GM12864 (cell line): Measurements from ENCODE around the gene TEX29.

Experiments used
- DNase-seq: peaks from one replicate; pipeline ENCODE4 v3.0.0-alpha.2; 2011; ENCODE audit warnings: low read depth
- H3K4me3 ChIP-seq: 2 replicates; pipeline ENCODE4 v1.5.1; 2011; ENCODE audit warnings: mild to moderate bottlenecking, low read depth, low read length, control low read depth
- CTCF ChIP-seq: IDR thresholded peaks from 2 replicates; pipeline ENCODE4 v1.5.1; 2011; ENCODE audit warnings: low read depth, mild to moderate bottlenecking, moderate library complexity, low read length, control low read depth, inconsistent platforms; ENCODE audit errors: missing control alignments

TEX29 gene

GRCh38 chr13:111319521-111319920 is 921 bp upstream of the TEX29 start:
- TF ChIP-seq CTCF, result no peak
- H3K4me3 ChIP-seq, result no peak overlapping the region
- no peak for DNase-seq

- TF ChIP-seq CTCF, result no peak
- DNase-seq, result no peak
- H3K4me3 ChIP-seq, result no peak overlapping the region
Measured at GRCh38 chr13:111322001-111322915, 1.8 kb downstream of the TEX29 start.

GRCh38 chr13:111322916-111323331 is 2.5 kb downstream of the TEX29 start:
- no peak for DNase-seq
- no peak overlapping the region for H3K4me3 ChIP-seq
- no peak for TF ChIP-seq CTCF

- no peak for DNase-seq
- TF ChIP-seq CTCF, result no peak
- H3K4me3 ChIP-seq, result no peak overlapping the region
Measured at GRCh38 chr13:111323549-111323948, 3.1 kb downstream of the TEX29 start.

- TF ChIP-seq CTCF, result no peak
- no peak overlapping the region for H3K4me3 ChIP-seq
- no peak for DNase-seq
Measured at GRCh38 chr13:111323950-111324651, 3.7 kb downstream of the TEX29 start.

GRCh38 chr13:111324736-111325135 is 4.3 kb downstream of the TEX29 start:
- no peak for DNase-seq
- no peak overlapping the region for H3K4me3 ChIP-seq
- TF ChIP-seq CTCF, result no peak
